ENCODE measurements around the gene KDSR. TPM values are rescaled to one million over a fixed set of nuclear protein-coding genes. Genes with fewer than 3 reads are reported as not detected.

KDSR gene
- total and polyA plus RNA-seq, 10 donors, result 5.7 to 42.2 (median 32.6) TPM

GRCh38 chr18:63409301-63409700, 42.3 kb upstream of the KDSR start:
- intact Hi-C loops (cut with DNase I; ENCODE audit: low total_unique reads), result no loop called here
- DNase-seq, result no peak
- H3K36me3 ChIP-seq, result peaks cover 3 to 95% (median 62%) of the 10 kb centered on the region in 6 donors

GRCh38 chr18:63407734-63408133, 40.7 kb upstream of the KDSR start:
- Histone ChIP-seq H3K4me3 (no peak overlapping the region), H3K27ac (no peak overlapping the region), H3K27me3 (replicated peaks in 1 of 7) (no peaks in the 10 kb centered on the region), H3K9me3 (no peaks in the 10 kb centered on the region), H3K36me3 (peaks cover 4 to 95% (median 76%) of the 10 kb centered on the region in 6 donors), H3K4me1 (peaks cover 0 to 40% (median 2%) of the 10 kb centered on the region in 6 donors)
- TF ChIP-seq POLR2AphosphoS5 (IDR thresholded peaks at IDR 0.05) (no peak), CTCF (IDR thresholded peaks at IDR 0.05 in 8 of 11, conservative IDR thresholded peaks at IDR 0.05 in 3 of 11) (no peak), POLR2A (IDR thresholded peaks at IDR 0.05) (no peak)
- intact Hi-C loops (cut with DNase I; ENCODE audit: low total_unique reads), result no loop called here
- no peak for DNase-seq
- WGBS, 5 donors, result 60 to 81% (median 67%) methylated on average over 1 of the region's 1 CpG

More at GRCh38 chr18:63409301-63409700, 42.3 kb upstream of the KDSR start:
- WGBS, 5 donors, result 76 to 85% (median 83%) methylated on average over 5 of the region's 5 CpGs
- H3K4me1 ChIP-seq, result peaks cover 0 to 51% (median 2%) of the 10 kb centered on the region in 6 donors
- peak overlapping the region in 1 of 8 donors; percentile 28 for H3K27ac ChIP-seq
- TF ChIP-seq POLR2A (IDR thresholded peaks at IDR 0.05) (no peak), CTCF (IDR thresholded peaks at IDR 0.05 in 8 of 11, conservative IDR thresholded peaks at IDR 0.05 in 3 of 11) (no peak), POLR2AphosphoS5 (IDR thresholded peaks at IDR 0.05) (no peak)
- H3K4me3 ChIP-seq, result no peak overlapping the region
- no peaks in the 10 kb centered on the region for H3K9me3 ChIP-seq
- no peaks in the 10 kb centered on the region for H3K27me3 ChIP-seq (replicated peaks in 1 of 7)

- Histone ChIP-seq H3K9me3 (no peaks in the 10 kb centered on the region), H3K27me3 (replicated peaks in 1 of 7) (no peaks in the 10 kb centered on the region), H3K4me3 (no peak overlapping the region), H3K4me1 (peaks cover 0 to 26% (median 2%) of the 10 kb centered on the region in 6 donors), H3K36me3 (peaks cover 11 to 100% (median 90%) of the 10 kb centered on the region in 6 donors), H3K27ac (no peak overlapping the region)
- TF ChIP-seq POLR2A (IDR thresholded peaks at IDR 0.05) (no peak), POLR2AphosphoS5 (IDR thresholded peaks at IDR 0.05) (no peak), CTCF (IDR thresholded peaks at IDR 0.05 in 8 of 11, conservative IDR thresholded peaks at IDR 0.05 in 3 of 11) (no peak)
- WGBS, 5 donors, result 95 to 98% (median 97%) methylated on average over 3 of the region's 3 CpGs
- intact Hi-C loops (cut with DNase I; ENCODE audit: low total_unique reads), result no loop called here
- no peak for DNase-seq
These were observed 39.0 kb upstream of the KDSR start for GRCh38 chr18:63405986-63406385.

- Histone ChIP-seq H3K4me3 (no peak overlapping the region), H3K4me1 (peaks cover 0 to 7% (median 0%) of the 10 kb centered on the region in 6 donors), H3K36me3 (peaks cover 11 to 99% (median 87%) of the 10 kb centered on the region in 6 donors), H3K27ac (no peak overlapping the region), H3K27me3 (replicated peaks in 1 of 7) (no peaks in the 10 kb centered on the region), H3K9me3 (no peaks in the 10 kb centered on the region)
- DNase-seq, result no peak
- TF ChIP-seq CTCF (IDR thresholded peaks at IDR 0.05 in 8 of 11, conservative IDR thresholded peaks at IDR 0.05 in 3 of 11) (no peak), POLR2A (IDR thresholded peaks at IDR 0.05) (no peak), POLR2AphosphoS5 (IDR thresholded peaks at IDR 0.05) (no peak)
- intact Hi-C loops (cut with DNase I; ENCODE audit: low total_unique reads), result no loop called here
- WGBS, 5 donors, result 92 to 96% (median 96%) methylated on average over 8 of the region's 8 CpGs
These were observed 35.5 kb upstream of the KDSR start for GRCh38 chr18:63402246-63403162.
